Lung microvascular endothelial cell (primary cell): Measurements from ENCODE around the gene BRD7. TPM values are rescaled to one million over a fixed set of nuclear protein-coding genes. Genes with fewer than 3 reads are reported as not detected.
A peak's percentile ranks its signal among the peaks of the same experiment; 100 is the strongest.

Experiments
- DNase-seq, 2 donors: peaks; one replicate each; pipeline versions ENCODE4 v3.0.0 to v3.0.0-alpha.2; 2010; ENCODE audit warnings: low read depth in 2 of 2
- total RNA-seq: library from RNA; depleted of rRNA; stranded (reverse); fragments of >200 nt; gene quantifications from 2 replicates; pipeline ENCODE4 v1.2.1, GENCODE V29; 2014

Gene BRD7
- total RNA-seq, 1 donor from 2014 or later, result 42.3 TPM

DNA sequence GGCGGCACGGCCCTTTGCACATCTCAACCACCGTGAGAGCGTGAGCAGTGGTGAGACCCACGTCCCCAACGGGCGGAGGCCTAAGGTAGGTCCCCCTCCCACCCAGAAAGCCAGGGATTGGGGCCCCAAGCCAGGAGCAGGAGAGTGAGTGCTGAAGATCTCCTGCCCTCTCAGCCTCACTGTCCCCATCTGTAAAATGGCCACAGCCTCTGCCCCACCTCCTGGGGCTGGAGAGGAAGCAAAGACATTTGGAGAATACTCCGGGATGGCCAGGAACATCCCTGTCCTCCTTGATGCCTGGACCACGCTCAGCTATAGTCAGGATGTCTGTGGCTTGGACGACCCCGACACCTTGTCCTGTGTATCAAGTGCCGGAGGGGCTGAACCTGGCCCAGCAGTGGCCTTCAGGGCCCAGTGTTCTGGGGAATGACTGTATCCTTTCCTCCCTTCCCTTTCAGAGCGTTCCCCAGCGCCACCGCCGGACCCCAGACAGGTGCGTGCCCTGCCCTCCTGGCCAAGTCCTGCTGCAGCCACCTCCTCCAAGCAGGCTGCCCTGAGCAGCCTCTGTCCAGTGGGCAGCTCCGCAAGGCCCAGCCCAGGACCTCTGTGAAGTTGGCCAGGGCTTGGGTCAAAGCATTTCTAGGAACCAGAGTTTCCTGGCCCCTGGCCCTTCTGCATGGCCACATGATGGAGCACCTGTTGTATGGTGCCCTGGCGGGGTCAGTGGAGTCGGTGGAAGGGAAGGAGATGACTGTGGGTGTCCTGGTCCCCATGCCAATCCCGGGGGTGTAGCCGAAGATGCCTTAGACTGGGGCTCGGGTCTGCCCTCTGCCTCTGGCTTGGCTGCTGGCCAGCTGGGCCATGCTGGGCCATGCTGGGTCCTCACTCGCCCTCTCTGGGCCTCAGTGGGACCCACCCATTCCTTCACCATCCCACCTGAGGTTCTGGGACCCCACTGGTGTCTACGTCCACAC is 64.0 kb downstream of the BRD7 start:
- DNase-seq, result no peak

DNA sequence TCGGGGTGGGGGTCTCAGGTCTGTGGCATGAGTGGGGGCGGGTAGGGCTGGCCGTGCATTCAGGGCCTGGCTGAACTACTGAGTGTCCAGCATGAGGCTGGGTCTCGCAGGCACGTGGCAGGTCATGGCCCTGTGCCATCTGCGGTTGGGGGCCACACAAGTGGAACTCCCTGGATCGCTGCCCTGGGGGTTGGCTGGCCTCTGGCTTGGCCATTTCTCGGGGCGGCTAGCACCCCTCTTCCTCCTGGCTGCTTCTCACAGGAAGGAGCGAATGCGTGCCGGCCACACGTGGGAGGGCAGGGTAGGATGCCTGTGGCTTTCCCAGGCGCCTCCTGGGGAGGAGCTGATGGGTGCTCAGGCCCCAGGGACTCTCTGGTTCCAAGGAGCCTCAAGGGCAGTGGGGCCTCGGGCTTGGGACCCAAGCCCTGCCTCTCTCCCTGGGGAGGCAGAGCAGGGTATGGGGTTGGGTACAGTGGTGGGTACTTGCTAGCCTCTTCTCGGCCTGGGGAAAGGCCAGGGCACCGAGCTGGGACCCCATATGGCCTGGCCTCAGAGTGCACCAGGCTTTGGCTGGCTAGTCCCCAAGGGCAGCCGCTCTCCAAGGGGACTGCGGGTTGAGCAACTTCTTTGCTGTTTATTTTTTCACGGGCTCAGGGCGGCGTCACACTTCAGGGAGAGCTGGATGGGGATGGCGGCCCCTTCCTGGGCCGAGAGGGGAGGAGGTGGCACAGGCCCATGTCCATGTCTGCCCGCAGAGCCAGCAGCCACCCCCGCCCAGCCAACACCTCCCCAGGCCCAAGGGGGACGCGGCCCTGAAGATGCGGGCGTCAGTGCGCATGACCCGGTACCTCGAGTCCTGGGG is 65.0 kb downstream of the BRD7 start:
- DNase-seq, result no peak

DNA sequence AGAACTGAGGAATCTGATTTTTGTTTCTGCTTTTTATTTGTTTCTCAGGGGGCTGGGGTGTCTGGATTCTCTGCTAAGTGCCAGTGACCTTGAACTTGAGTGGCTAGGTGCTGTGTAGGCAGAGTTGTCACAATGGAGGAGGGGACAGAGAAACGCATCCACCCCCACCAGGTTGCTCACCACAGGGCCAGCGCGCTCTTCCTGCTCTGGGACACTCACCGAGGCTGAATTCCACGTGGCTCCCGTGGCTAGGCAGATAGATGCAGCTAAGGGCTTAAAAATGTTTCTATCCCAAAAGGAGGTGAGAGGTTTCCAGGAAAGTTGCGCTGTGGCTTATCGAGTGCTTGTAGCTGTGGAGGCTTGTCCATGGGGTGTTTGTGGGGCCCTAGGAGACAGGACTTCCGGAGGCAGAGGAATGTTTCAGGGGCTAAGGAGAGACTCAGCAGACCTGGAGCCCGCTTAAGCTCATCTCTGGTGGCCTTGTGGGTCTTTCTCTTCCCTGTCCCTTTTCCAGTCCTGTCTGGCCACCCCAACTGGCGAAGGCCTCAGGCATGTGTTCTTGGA is 65.7 kb downstream of the BRD7 start:
- DNase-seq, result no peak

DNA sequence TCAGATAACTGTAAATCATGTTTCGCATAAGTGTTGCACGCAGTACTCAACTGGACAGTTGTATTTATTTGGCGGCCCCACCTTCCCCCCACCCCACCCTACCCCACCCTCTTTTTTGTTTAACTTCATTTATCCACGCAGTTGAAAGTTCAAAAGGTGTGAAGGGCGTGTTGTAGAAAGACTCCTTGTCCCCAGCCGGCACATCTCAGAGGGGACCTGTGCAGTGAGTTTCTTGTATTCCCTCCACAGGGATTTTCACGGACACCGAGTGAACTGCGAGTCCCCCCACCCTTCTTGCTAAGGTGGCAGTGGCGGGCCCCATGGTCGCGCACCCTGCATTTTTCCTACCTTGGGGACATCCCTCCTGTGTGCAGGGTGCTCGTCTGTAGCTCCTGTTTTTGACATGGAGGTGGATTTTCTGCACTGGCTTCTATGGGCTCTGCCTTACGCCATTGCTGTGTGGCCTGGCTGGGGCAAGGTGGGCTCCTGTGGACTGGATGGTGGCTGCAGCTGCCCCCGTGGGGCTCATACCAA is 66.2 kb downstream of the BRD7 start:
- DNase-seq, result no peak

DNA sequence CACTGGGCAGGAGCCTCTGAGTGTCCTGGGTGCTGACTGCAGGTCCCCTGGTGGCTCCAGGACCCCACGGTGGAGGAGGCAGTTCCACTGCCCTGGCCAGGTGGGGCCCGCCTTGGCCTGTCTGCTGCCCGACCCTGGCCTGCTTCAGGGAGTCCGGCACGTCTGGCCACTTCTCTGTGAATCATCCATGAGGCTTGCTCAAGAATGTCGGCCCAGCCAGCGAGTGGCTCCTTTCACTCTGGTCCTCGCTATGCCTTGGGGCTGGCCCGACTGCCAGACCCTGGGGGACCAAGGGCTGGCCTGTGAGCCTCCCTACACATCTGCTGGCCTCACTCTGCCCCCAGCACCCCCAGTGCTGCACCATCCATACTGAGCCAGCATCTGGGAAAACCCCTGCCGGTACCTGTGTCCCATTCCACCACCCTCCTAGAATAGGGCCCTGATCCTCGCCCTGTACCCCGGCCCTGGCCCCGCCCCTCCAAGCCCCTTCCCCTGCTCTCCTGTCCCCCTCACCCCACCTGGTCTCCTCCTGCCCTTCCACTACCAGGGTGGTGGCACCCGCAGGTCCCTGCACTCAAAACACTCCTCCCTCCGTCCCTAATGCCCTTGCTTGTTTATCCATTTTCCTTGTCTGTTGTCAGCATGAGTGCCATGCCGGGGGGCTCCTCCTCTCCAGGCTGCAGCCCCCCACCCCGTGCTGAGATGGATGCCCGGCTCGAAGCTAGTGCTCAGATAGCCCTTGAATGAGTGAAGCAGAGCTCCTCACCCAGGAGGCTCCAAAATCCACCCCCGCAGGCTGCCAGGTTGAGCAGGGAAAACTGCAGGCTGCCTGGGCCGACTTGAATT is 66.9 kb downstream of the BRD7 start:
- no peak for DNase-seq

DNA sequence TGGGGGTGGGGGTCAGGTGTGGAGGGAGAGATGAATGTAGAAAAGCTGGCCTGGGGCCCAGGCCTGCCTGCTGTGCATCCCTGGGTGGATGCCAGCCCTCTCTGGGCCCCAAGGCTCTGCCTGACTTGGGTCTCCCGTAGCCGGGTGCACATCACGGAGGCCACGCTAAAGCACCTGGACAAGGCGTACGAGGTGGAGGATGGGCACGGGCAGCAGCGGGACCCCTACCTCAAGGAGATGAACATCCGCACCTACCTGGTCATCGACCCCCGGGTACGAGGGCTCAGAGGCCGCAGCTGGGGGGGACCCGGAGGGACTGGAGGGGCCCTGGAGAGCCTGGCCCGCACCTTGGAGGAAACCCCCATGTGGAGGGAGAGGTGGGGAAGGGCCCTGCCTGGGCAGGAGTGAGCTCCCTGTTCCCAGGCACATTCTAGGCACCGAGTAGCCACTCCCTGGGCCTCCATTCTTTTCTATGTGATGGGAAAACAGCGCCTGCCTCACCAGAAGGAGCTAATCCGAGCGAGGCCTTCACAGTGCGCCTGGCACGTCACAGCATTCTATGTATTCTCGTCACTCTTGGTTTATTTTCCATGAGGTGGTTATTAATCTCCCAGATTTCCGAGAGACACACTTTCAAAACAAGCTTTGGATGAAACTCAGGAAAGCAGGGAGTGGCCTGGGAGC is 67.7 kb downstream of the BRD7 start:
- no peak for DNase-seq

DNA sequence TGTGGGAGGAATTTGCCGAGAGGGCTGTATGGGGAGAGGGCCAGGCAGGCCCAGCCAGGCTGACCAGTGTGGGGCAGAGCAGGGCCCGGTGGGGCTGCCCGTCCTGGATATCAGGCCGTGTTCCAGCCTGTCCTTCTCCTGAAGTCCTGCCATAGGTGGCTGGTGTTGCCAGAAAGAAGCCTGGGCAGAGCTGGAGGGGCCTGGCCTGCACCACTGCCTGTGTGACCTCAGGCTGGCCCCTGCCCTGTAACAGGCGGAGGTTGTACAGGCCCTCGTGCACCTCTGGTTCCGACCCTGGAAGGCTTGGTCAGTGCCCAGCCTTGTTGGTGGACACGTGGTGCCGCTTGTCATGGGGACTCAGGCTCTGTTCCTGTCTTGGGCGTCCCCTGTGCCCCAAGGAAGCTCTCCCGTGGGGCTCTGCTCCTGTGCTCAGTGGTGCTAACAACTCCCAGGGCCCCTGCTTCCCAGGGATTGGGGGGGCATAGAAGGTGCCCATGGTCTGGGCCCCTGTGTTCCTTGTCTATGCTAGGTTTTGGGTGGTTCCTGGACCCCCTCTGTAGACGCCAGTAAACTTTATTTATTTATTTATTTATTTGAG is 69.2 kb downstream of the BRD7 start:
- no peak for DNase-seq

DNA sequence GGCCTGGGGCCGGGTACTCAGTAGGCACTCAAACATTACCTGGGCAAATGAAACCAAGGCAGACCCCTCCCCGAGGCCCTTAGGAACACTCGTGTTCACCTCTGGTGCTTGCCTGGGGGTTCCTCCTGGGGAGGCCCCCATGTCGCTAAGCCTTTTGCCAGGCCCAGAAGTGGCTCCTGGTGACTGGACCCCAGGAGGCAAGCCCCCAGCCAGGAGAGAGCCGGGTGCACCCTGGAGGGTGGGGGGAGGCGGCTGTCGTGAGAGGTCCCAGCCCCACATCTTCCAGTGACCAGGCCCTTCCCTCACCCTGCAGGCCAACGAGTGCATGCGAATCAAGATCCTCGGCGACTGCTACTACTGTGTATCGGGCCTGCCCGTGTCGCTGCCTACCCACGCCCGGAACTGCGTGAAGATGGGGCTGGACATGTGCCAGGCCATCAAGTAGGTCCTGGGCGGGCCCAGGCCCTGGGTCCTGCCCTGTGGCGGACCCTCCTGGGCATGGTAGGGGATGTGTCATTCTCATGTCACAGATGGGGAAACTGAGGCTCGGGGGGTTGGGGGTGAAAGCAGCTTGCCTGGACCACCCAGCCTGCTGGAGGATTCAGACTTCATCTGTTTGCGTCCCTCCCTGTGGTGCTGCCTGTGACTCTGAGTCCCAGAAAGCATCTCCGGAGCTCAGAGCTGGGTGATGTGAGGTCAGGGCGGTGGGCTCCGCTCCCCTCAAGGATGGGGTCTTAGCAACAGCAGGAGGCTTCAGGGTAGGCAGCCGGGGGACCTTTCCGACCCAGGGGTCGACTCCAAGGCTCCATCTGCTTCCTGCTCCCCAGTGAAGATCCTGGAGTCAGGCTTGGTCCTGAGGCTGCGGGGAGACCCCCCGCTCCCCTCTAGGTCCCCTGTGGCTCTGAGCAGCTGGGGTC is 69.9 kb downstream of the BRD7 start:
- DNase-seq, result no peak

DNA sequence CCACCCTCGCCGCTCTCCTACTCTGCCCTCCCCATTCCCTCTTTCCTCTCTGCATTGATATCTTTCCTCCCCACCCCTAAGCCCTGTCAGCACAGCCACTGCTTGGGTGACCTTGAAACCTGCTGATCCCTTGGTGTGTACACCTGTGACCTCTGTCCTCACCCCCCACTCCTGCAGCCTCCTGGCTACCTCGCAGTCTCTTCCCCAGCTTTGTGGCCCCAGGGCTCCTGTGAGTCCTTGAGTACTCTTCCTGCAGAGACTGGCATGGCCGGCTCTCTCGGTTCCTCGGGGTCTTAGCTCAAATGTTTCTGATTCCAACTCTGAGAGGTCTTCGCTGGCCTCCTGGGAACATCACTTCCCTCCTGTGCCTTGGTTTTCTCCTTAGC is 70.7 kb downstream of the BRD7 start:
- DNase-seq, result no peak

DNA sequence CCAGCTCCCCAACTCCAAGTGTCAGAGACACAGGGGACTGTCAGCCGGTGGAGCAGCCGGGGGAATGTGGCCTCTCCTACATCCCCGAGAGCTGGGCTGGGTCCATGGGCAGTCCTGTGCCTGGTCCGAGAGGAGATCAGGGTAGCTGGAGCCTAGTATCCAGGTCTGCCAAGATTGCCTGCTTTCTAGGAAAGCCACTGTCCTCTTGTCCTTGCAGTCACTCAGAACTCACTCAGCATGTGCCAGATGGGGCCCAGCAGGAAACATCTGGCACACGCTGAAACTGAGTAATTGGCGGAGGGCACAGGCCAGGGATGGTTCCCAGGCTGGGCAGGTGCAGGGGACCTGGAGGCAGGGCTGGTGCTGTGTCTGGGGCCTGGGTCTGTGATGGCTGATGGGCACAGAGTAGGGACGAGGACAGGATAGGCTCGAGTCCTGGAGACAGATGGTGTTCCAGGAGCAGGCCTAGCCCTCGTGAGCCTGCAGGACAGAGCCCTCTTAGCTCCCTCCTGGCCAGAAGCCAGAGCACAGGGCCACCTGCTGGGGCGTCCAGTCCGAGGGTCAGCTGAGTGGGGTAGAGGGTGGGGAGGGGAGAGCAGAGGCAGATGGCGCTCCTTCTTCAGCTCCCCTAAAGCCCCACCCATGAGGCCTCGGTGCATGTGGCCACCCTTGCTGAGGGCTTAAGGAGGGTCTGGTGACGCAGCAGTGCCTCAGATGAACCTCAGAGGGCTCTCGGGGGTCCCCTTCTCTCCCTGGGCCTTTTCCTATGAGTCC is 71.3 kb downstream of the BRD7 start:
- peak; percentile 21 to 29 for DNase-seq

DNA sequence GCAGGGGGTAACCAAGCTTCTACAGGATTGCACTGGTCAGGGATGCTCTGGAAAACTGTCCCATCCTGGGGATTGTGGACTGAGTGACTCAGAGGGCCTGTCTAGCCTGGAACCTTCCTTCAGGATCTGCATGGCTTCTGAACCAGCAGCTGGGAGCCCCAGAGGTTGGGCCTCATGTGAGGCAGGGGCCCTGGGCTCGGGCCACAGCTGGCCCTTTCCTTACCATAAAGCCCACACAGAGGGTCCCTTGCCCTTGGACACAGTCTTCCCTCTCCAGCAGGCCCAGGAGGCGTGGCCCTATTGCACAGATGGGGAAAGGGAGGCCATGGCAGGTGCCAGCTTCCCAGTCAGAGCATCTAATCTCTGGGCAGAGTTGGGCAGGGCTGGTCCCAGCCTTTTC is 72.0 kb downstream of the BRD7 start:
- DNase-seq, result no peak

DNA sequence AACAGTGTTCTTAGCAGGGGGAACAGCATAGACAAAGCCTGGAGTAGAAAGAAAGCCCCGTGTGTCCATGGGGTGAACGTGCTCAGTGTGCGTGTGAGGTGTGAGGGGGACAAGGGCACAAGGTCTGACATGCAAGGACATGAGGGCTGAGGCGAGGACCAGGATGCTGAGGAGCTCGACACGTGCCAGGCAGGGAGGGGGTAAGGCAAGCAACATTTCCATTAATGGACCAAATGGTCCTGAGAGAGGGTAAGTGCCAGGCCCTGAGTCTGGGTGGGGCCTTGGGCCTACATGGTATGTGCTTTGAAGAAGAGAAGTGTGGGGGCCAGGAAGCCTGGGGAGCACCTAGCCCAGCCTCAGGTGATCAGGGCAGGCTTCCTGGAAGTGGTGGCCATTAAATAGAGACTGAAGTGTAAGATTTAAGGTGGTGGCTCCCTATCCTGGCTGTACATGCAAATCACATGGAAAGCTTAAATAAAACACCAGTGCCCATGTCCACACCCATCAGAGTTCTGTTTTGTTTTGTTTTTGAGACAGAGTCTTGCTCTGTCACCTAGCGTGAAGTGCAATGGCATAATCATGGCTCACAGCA is 73.2 kb downstream of the BRD7 start:
- no peak for DNase-seq

DNA sequence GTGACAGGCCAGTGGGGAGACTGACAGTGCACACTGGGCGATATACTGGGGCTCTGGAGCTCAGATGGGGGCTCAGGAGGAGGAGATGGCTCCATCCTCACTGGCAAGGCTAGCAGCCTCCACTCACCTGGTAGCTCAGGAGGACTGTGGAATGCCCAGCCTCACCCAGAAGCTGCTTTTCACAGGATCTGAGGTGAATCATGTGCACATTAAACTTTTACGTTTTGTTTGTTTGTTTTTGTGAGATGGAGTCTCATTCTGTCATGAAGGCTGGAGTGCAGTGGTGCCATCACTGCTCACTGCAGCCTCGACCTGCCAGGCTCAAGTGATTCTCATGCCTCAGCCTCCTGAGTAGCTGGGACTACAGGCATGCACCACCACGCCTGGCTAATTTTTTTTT is 73.8 kb downstream of the BRD7 start:
- no peak for DNase-seq

DNA sequence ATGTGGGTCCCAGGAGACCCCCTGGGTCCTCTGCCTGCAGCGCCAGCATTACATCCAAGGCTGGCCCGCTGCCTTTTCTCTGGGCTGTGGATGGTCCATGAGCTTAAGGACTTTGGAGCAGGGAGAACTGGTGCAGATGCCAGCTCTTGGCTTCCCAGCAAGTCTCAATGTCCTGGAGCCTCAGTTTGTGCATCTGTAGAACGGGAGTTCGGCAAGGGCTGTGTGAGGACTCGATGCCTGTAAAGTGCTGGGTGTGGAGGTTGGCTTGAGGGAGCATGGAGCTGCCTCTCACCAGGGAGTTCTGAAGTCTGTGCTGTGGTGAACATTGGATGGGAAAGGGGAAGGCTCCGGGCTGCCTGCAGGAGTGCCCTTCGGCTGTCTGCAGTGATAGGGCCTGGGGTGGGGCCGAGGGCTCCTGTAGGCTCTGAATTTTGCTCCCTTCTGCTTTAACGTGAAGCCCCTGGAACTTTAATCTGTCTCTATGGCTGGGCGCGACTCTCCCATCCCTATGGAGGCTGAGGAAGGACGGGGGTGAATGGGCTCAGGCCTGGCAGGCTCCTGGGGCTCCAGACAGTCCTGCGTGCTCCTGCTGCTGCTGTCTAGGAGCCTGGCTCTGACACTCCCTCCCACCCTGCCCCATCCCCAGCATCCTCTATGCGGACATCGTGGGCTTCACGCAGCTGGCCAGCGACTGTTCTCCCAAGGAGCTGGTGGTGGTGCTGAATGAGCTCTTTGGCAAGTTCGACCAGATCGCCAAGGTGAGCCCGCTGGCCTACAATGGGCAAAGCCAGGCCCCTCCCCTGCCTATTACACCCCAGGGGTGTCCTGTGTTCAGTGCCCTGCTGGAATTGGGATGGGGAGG is 74.6 kb downstream of the BRD7 start:
- DNase-seq, result no peak

DNA sequence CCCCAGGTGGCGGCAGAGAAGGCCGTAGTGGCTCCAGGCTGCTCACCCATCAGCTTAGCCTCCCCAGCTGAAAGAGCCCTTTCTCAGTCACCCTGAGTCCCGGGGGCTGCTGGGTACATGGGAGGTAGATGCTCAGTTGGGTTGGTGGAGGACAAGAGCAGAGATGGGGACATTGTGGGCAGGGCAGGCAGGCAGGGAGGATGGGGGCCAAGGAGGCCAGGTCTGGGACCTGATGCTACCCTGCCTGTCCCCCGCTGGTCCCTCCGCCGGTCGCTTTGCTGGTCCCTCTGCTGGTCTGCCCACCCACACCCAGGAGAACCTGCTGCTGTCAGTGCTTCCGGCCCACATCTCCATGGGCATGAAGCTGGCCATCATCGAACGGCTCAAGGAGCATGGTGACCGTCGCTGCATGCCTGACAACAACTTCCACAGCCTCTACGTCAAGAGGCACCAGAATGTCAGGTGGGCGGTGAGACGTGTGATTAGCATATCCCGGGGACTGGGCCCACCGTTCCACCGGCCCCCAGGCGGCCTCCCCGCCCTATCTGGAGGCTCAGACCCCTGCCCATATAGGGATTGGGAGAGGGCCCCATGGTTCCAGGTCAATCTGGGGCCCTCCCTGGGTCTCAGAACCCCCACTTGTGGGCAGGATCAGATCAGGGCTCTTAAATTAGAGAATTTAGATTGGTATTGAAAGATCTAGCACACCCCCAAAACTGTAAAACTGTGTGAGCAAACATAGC is 75.6 kb downstream of the BRD7 start:
- no peak for DNase-seq

DNA sequence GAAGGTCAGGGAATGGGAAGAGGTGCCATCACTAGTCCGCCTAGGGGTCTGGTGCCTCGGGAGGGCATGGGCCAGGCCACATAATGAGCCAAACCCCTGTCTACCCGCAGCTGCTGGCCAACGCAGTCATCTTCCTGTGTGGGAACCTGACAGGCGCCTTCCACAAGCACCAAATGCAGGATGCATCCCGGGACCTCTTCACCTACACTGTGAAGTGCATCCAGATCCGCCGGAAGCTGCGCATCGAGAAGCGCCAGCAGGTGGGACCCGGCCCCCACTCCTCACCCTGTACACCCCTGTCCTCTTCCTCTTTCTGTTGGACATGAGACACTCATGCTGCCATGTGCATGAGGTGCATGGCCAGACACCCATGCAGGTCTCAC is 76.2 kb downstream of the BRD7 start:
- DNase-seq, result no peak
